GM18511 (cell line): ENCODE data around the gene IRX2.

ENCODE experiments used
- ATAC-seq: cut with Tn5 transposase; IDR thresholded peaks from one replicate; pipeline ENCODE4 v1.9.1; 2021; ENCODE audit warnings: mild to moderate bottlenecking, moderate library complexity; ENCODE audit not compliant: unreplicated experiment

IRX2 gene

GRCh38 chr5:2699231-2699630 is 52.2 kb downstream of the IRX2 start:
- no peak for ATAC-seq

GRCh38 chr5:2698581-2698980 is 52.9 kb downstream of the IRX2 start:
- ATAC-seq: no peak

- ATAC-seq: no peak
Observed at GRCh38 chr5:2697446-2698200, 53.9 kb downstream of the IRX2 start.

GRCh38 chr5:2697041-2697440 is 54.4 kb downstream of the IRX2 start:
- no peak for ATAC-seq
